ENCODE data around the gene TNIP3. TPM values are rescaled to one million over a fixed set of nuclear protein-coding genes. Genes with fewer than 3 reads are reported as not detected.

TNIP3 gene
- total RNA-seq, 3 donors from 2014 or later, result 0.38 to 2.0 (median 1.1) TPM

- no peak for DNase-seq
- no peaks in the 10 kb centered on the region for H3K4me1 ChIP-seq (ENCODE audit: low read depth)
- H3K36me3 ChIP-seq (ENCODE audit: low read depth), result no peaks in the 10 kb centered on the region
- H3K9me3 ChIP-seq, result no peaks in the 10 kb centered on the region
- H3K4me3 ChIP-seq, result no peak overlapping the region
- no peak for ATAC-seq
- no peak for TF ChIP-seq CTCF (IDR thresholded peaks at IDR 0.05)
- intact Hi-C loops (cut with DNase I, micrococcal nuclease), result no loop called here
These were observed 41.5 kb downstream of the TNIP3 start for GRCh38 chr4:121122661-121123060.

- DNase-seq (no peak), ATAC-seq (no peak)
- no peaks in the 10 kb centered on the region for H3K9me3 ChIP-seq
- H3K4me3 ChIP-seq, result no peak overlapping the region
- intact Hi-C loops (cut with DNase I, micrococcal nuclease), result no loop called here
- no peak for TF ChIP-seq CTCF (IDR thresholded peaks at IDR 0.05)
- H3K36me3 ChIP-seq (ENCODE audit: low read depth), result no peaks in the 10 kb centered on the region
- H3K4me1 ChIP-seq (ENCODE audit: low read depth), result no peaks in the 10 kb centered on the region
These were observed 44.4 kb downstream of the TNIP3 start for GRCh38 chr4:121119715-121120114.

- TF ChIP-seq CTCF (IDR thresholded peaks at IDR 0.05), result no peak
These were observed 45.8 kb downstream of the TNIP3 start for GRCh38 chr4:121118344-121118743.

GRCh38 chr4:121114756-121115155, 49.4 kb downstream of the TNIP3 start:
- Histone ChIP-seq H3K4me1 (ENCODE audit: low read depth) (no peaks in the 10 kb centered on the region), H3K36me3 (ENCODE audit: low read depth) (no peaks in the 10 kb centered on the region), H3K9me3 (no peaks in the 10 kb centered on the region), H3K4me3 (no peak overlapping the region)
- DNase-seq, result no peak
- intact Hi-C loops (cut with DNase I, micrococcal nuclease), result no loop called here
- no peak for TF ChIP-seq CTCF (IDR thresholded peaks at IDR 0.05)
- ATAC-seq, result no peak

More at GRCh38 chr4:121118344-121118743, 45.8 kb downstream of the TNIP3 start:
- DNase-seq (no peak), ATAC-seq (no peak)
- H3K4me3 ChIP-seq, result no peak overlapping the region
- intact Hi-C loops (cut with DNase I, micrococcal nuclease), result no loop called here
- no peaks in the 10 kb centered on the region for H3K4me1 ChIP-seq (ENCODE audit: low read depth)
- no peaks in the 10 kb centered on the region for H3K36me3 ChIP-seq (ENCODE audit: low read depth)
- H3K9me3 ChIP-seq, result no peaks in the 10 kb centered on the region

- DNase-seq, result no peak
- ATAC-seq, result no peak
- no peak for TF ChIP-seq CTCF (IDR thresholded peaks at IDR 0.05)
These were observed 51.6 kb downstream of the TNIP3 start for GRCh38 chr4:121112530-121112929.

GRCh38 chr4:121108557-121108956, 55.6 kb downstream of the TNIP3 start:
- ATAC-seq (no peak), DNase-seq (no peak)
- no peaks in the 10 kb centered on the region for H3K4me1 ChIP-seq (ENCODE audit: low read depth)
- H3K36me3 ChIP-seq (ENCODE audit: low read depth), result no peaks in the 10 kb centered on the region
- TF ChIP-seq CTCF (IDR thresholded peaks at IDR 0.05), result no peak
- no peaks in the 10 kb centered on the region for H3K9me3 ChIP-seq
- no peak overlapping the region for H3K4me3 ChIP-seq
- intact Hi-C loops (cut with DNase I, micrococcal nuclease), result no loop called here

More at GRCh38 chr4:121112530-121112929, 51.6 kb downstream of the TNIP3 start:
- no peaks in the 10 kb centered on the region for H3K9me3 ChIP-seq
- no peaks in the 10 kb centered on the region for H3K4me1 ChIP-seq (ENCODE audit: low read depth)
- no peaks in the 10 kb centered on the region for H3K36me3 ChIP-seq (ENCODE audit: low read depth)
- intact Hi-C loops (cut with DNase I, micrococcal nuclease), result no loop called here
- H3K4me3 ChIP-seq, result no peak overlapping the region

All from mucosa of descending colon (tissue), 3 donors.